HG02852 (cell line): Measurements from ENCODE around the gene TNRC6A.
"Not testable (repeated sequence)": the region's sequence is repeated elsewhere in the genome, so short reads cannot be mapped to it uniquely, and the experiment has no call there.

Source experiments
- ATAC-seq: cut with Tn5 transposase; IDR thresholded peaks from one replicate; pipeline ENCODE4 v1.9.1; 2021; ENCODE audit warnings: mild to moderate bottlenecking, moderate library complexity; ENCODE audit not compliant: unreplicated experiment

TNRC6A gene

GRCh38 chr16:24723663-24724062, 5.8 kb upstream of the TNRC6A start:
- no peak for ATAC-seq

GRCh38 chr16:24728011-24728410, 1.4 kb upstream of the TNRC6A start:
- no peak for ATAC-seq

- ATAC-seq = no peak
Observed at GRCh38 chr16:24728891-24729242, 584 bp upstream of the TNRC6A start.

- ATAC-seq = no peak
Observed at GRCh38 chr16:24729951-24730815, 732 bp downstream of the TNRC6A start.

GRCh38 chr16:24730914-24731313, 1.5 kb downstream of the TNRC6A start:
- no peak for ATAC-seq

- ATAC-seq = no peak
Observed at GRCh38 chr16:24731722-24732419, 2.4 kb downstream of the TNRC6A start.

- no peak for ATAC-seq
Observed at GRCh38 chr16:24734382-24734781, 4.9 kb downstream of the TNRC6A start.

- no peak for ATAC-seq
Observed at GRCh38 chr16:24736758-24737157, 7.3 kb downstream of the TNRC6A start.

- ATAC-seq = no peak
Observed at GRCh38 chr16:24737391-24737871, 8.0 kb downstream of the TNRC6A start.

- no peak for ATAC-seq
Observed at GRCh38 chr16:24737916-24738594, 8.6 kb downstream of the TNRC6A start.

- ATAC-seq = no peak
Observed at GRCh38 chr16:24738895-24739294, 9.4 kb downstream of the TNRC6A start.

- ATAC-seq = no peak
Observed at GRCh38 chr16:24741862-24742261, 12.4 kb downstream of the TNRC6A start.

- ATAC-seq = not testable (repeated sequence)
Observed at GRCh38 chr16:24742610-24743009, 13.2 kb downstream of the TNRC6A start.

GRCh38 chr16:24745391-24745790, 15.9 kb downstream of the TNRC6A start:
- ATAC-seq = no peak

GRCh38 chr16:24745791-24746190, 16.3 kb downstream of the TNRC6A start:
- ATAC-seq = no peak

GRCh38 chr16:24747441-24747840, 18.0 kb downstream of the TNRC6A start:
- no peak for ATAC-seq

GRCh38 chr16:24748242-24748641, 18.8 kb downstream of the TNRC6A start:
- no peak for ATAC-seq

GRCh38 chr16:24749310-24749709, 19.9 kb downstream of the TNRC6A start:
- no peak for ATAC-seq

- not testable (repeated sequence) for ATAC-seq
Observed at GRCh38 chr16:24749872-24750271, 20.4 kb downstream of the TNRC6A start.

- no peak for ATAC-seq
Observed at GRCh38 chr16:24753000-24753399, 23.5 kb downstream of the TNRC6A start.

GRCh38 chr16:24753437-24753836, 24.0 kb downstream of the TNRC6A start:
- no peak for ATAC-seq

GRCh38 chr16:24754543-24754942, 25.1 kb downstream of the TNRC6A start:
- no peak for ATAC-seq
